Measurements from ENCODE around the gene S100A4.
"Not testable (repeated sequence)": the region's sequence is repeated elsewhere in the genome, so short reads cannot be mapped to it uniquely, and the experiment has no call there.

The S100A4 gene

GRCh38 chr1:153545067-153546055, at the start of gene S100A4:
Gene S100A4 (minus strand): TSS chr1:153545806. CDS start chr1:153544794, 1,012 bp downstream.
- in situ Hi-C loops (cut with MboI; ENCODE audit: low sequenced_read_pairs): no loop called here

GRCh38 chr1:153592748-153593147, 47.1 kb upstream of the S100A4 start:
- in situ Hi-C loops (cut with MboI; ENCODE audit: low sequenced_read_pairs): no loop called here

- in situ Hi-C loops (cut with MboI; ENCODE audit: low sequenced_read_pairs): no loop called here
These were observed 42.9 kb upstream of the S100A4 start for GRCh38 chr1:153588482-153588881.

- in situ Hi-C loops (cut with MboI; ENCODE audit: low sequenced_read_pairs): not testable (repeated sequence)
These were observed 42.4 kb upstream of the S100A4 start for GRCh38 chr1:153588033-153588432.

GRCh38 chr1:153587314-153587713, 41.7 kb upstream of the S100A4 start:
- in situ Hi-C loops (cut with MboI; ENCODE audit: low sequenced_read_pairs): no loop called here

GRCh38 chr1:153586347-153586746, 40.7 kb upstream of the S100A4 start:
- in situ Hi-C loops (cut with MboI; ENCODE audit: low sequenced_read_pairs): no loop called here

- in situ Hi-C loops (cut with MboI; ENCODE audit: low sequenced_read_pairs): no loop called here
These were observed 39.4 kb upstream of the S100A4 start for GRCh38 chr1:153585006-153585405.

GRCh38 chr1:153583976-153584375, 38.4 kb upstream of the S100A4 start:
- in situ Hi-C loops (cut with MboI; ENCODE audit: low sequenced_read_pairs): no loop called here

- in situ Hi-C loops (cut with MboI; ENCODE audit: low sequenced_read_pairs): not testable (repeated sequence)
These were observed 37.9 kb upstream of the S100A4 start for GRCh38 chr1:153583514-153583913.

- in situ Hi-C loops (cut with MboI; ENCODE audit: low sequenced_read_pairs): not testable (repeated sequence)
These were observed 37.2 kb upstream of the S100A4 start for GRCh38 chr1:153582836-153583235.

- in situ Hi-C loops (cut with MboI; ENCODE audit: low sequenced_read_pairs): loop anchor here (10.0 kb wide), 1 partner anchor 46 kb away; the partner anchor contains the start of genes S100A1 and S100A13
These were observed 33.3 kb upstream of the S100A4 start for GRCh38 chr1:153578936-153579335.

- in situ Hi-C loops (cut with MboI; ENCODE audit: low sequenced_read_pairs): loop anchor here (10.0 kb wide), 1 partner anchor 46 kb away; the partner anchor contains the start of genes S100A1 and S100A13
These were observed 32.9 kb upstream of the S100A4 start for GRCh38 chr1:153578490-153578889.

GRCh38 chr1:153577624-153578051, 32.0 kb upstream of the S100A4 start:
- in situ Hi-C loops (cut with MboI; ENCODE audit: low sequenced_read_pairs): loop anchor here (10.0 kb wide), 1 partner anchor 47 kb away; the partner anchor contains the start of genes S100A1 and S100A13

GRCh38 chr1:153577138-153577537, 31.5 kb upstream of the S100A4 start:
- in situ Hi-C loops (cut with MboI; ENCODE audit: low sequenced_read_pairs): loop anchor here (10.0 kb wide), 1 partner anchor 48 kb away; the partner anchor contains the start of genes S100A1 and S100A13

- in situ Hi-C loops (cut with MboI; ENCODE audit: low sequenced_read_pairs): loop anchor here (10.0 kb wide), 1 partner anchor 49 kb away; the partner anchor contains the start of genes S100A1 and S100A13
These were observed 29.9 kb upstream of the S100A4 start for GRCh38 chr1:153575497-153575896.

GRCh38 chr1:153575081-153575491, 29.5 kb upstream of the S100A4 start:
- in situ Hi-C loops (cut with MboI; ENCODE audit: low sequenced_read_pairs): loop anchor here (10.0 kb wide), 1 partner anchor 50 kb away; the partner anchor contains the start of genes S100A1 and S100A13

GRCh38 chr1:153573351-153573750, 27.7 kb upstream of the S100A4 start:
- in situ Hi-C loops (cut with MboI; ENCODE audit: low sequenced_read_pairs): loop anchor here (10.0 kb wide), 1 partner anchor 51 kb away; the partner anchor contains the start of genes S100A1 and S100A13

GRCh38 chr1:153572569-153573015, 27.0 kb upstream of the S100A4 start:
- in situ Hi-C loops (cut with MboI; ENCODE audit: low sequenced_read_pairs): loop anchor here (10.0 kb wide), 1 partner anchor 52 kb away; the partner anchor contains the start of genes S100A1 and S100A13

GRCh38 chr1:153571706-153572105, 26.1 kb upstream of the S100A4 start:
- in situ Hi-C loops (cut with MboI; ENCODE audit: low sequenced_read_pairs): loop anchor here (10.0 kb wide), 1 partner anchor 53 kb away; the partner anchor contains the start of genes S100A1 and S100A13

GRCh38 chr1:153570874-153571273, 25.3 kb upstream of the S100A4 start:
- in situ Hi-C loops (cut with MboI; ENCODE audit: low sequenced_read_pairs): loop anchor here (10.0 kb wide), 1 partner anchor 54 kb away; the partner anchor contains the start of genes S100A1 and S100A13

- in situ Hi-C loops (cut with MboI; ENCODE audit: low sequenced_read_pairs): loop anchor here (5.0 to 10.0 kb wide), 2 partner anchors 37 to 55 kb away; no protein-coding TSS in a partner anchor
These were observed 23.9 kb upstream of the S100A4 start for GRCh38 chr1:153569465-153569864.
